ENCODE measurements around the gene GNG4.
A peak's percentile ranks its signal among the peaks of the same experiment; 100 is the strongest.
"Not testable (repeated sequence)": the region's sequence is repeated elsewhere in the genome, so short reads cannot be mapped to it uniquely, and the experiment has no call there.

Gene GNG4

GRCh38 chr1:235545292-235545930, 104.2 kb downstream of the GNG4 start:
- no peak for DNase-seq (ENCODE audit: low spot score)

GRCh38 chr1:235542845-235543244, 106.7 kb downstream of the GNG4 start:
- DNase-seq (ENCODE audit: low spot score) = not testable (repeated sequence)

- no peak for DNase-seq (ENCODE audit: low spot score)
Measured at GRCh38 chr1:235533476-235534168, 116.0 kb downstream of the GNG4 start.

- DNase-seq (ENCODE audit: low spot score) = no peak
Measured at GRCh38 chr1:235532360-235532759, 117.2 kb downstream of the GNG4 start.

- DNase-seq (ENCODE audit: low spot score) = no peak
Measured at GRCh38 chr1:235527196-235527814, 122.3 kb downstream of the GNG4 start.

GRCh38 chr1:235525314-235525713, 124.3 kb downstream of the GNG4 start:
- no peak for DNase-seq (ENCODE audit: low spot score)

- DNase-seq (ENCODE audit: low spot score) = no peak
Measured at GRCh38 chr1:235516862-235517446, 132.6 kb downstream of the GNG4 start.

GRCh38 chr1:235515844-235516512, 133.6 kb downstream of the GNG4 start:
- DNase-seq (ENCODE audit: low spot score) = no peak

- peak; percentile 80 for DNase-seq (ENCODE audit: low spot score)
Measured at GRCh38 chr1:235513495-235514366, 135.9 kb downstream of the GNG4 start.

- peak; percentile 37 for DNase-seq (ENCODE audit: low spot score)
Measured at GRCh38 chr1:235511470-235512240, 137.9 kb downstream of the GNG4 start.

- no peak for DNase-seq (ENCODE audit: low spot score)
Measured at GRCh38 chr1:235510823-235511222, 138.8 kb downstream of the GNG4 start.

- DNase-seq (ENCODE audit: low spot score) = no peak
Measured at GRCh38 chr1:235507623-235508022, 142.0 kb downstream of the GNG4 start.

- DNase-seq (ENCODE audit: low spot score) = peak; percentile 99
Measured at GRCh38 chr1:235504494-235505222, 144.9 kb downstream of the GNG4 start.

GRCh38 chr1:235504122-235504493, 145.5 kb downstream of the GNG4 start, which contains the start of gene B3GALNT2:
B3GALNT2 (minus strand) TSS chr1:235504452; CDS start chr1:235504252, 200 bp downstream.
- no peak for DNase-seq (ENCODE audit: low spot score)

GRCh38 chr1:235503403-235504121, 146.0 kb downstream of the GNG4 start:
- DNase-seq (ENCODE audit: low spot score) = peak; percentile 62

- no peak for DNase-seq (ENCODE audit: low spot score)
Measured at GRCh38 chr1:235502601-235503402, 146.8 kb downstream of the GNG4 start.

- DNase-seq (ENCODE audit: low spot score) = no peak
Measured at GRCh38 chr1:235500971-235501540, 148.5 kb downstream of the GNG4 start.
